Loucy (cell line): ENCODE data around the gene EHD2.

Experiments
- H2AFZ ChIP-seq: fragments of 200-600 bp; sonication (generic); 2 replicates; pipeline ENCODE4 v1.6.0; 2016; ENCODE audit warnings: antibody characterized with exemption, mild to moderate bottlenecking, low read length, moderate library complexity
- H3F3A ChIP-seq: fragments of 200-600 bp; 2 replicates; pipeline ENCODE4 v1.6.0; 2016; ENCODE audit warnings: antibody characterized with exemption, low read depth, mild to moderate bottlenecking
- H3K27me3 ChIP-seq: fragments of 200-600 bp; sonication (generic); 2 replicates; pipeline ENCODE4 v1.6.1; 2014; ENCODE audit warnings: low read length, mild to moderate bottlenecking; ENCODE audit not compliant: insufficient read depth, poor library complexity, severe bottlenecking
- H3K36me3 ChIP-seq: fragments of 200-600 bp; sonication (generic); 2 replicates; pipeline ENCODE4 v1.6.1; 2016; ENCODE audit warnings: low read length; ENCODE audit not compliant: insufficient read depth
- H3K4me1 ChIP-seq: fragments of 200-600 bp; sonication (generic); 2 replicates; pipeline ENCODE4 v1.5.1; 2014; ENCODE audit warnings: low read length, mild to moderate bottlenecking; ENCODE audit not compliant: insufficient read depth, poor library complexity, severe bottlenecking
- H3K4me2 ChIP-seq: fragments of 200-600 bp; sonication (generic); 2 replicates; pipeline ENCODE4 v1.6.0; 2014; ENCODE audit warnings: antibody characterized with exemption, low read length, low read depth, mild to moderate bottlenecking; ENCODE audit not compliant: poor library complexity, severe bottlenecking
- H3K4me3 ChIP-seq: fragments of 200-600 bp; sonication (generic); 2 replicates; pipeline ENCODE4 v1.5.1; 2014; ENCODE audit warnings: low read length, mild to moderate bottlenecking, mixed read lengths; ENCODE audit not compliant: poor library complexity, severe bottlenecking
- H3K79me2 ChIP-seq: fragments of 200-600 bp; sonication (generic); 2 replicates; pipeline ENCODE4 v1.6.1; 2014; ENCODE audit warnings: low read length; ENCODE audit not compliant: insufficient read depth
- H3K9ac ChIP-seq: fragments of 200-600 bp; sonication (generic); 2 replicates; pipeline ENCODE4 v1.6.0; 2014; ENCODE audit warnings: mild to moderate bottlenecking, low read depth, low read length, moderate library complexity; ENCODE audit not compliant: poor library complexity, severe bottlenecking
- H3K9me2 ChIP-seq: fragments of 200-600 bp; sonication (generic); replicated peaks from 2 replicates; pipeline ENCODE4 v1.6.1; 2016; ENCODE audit warnings: low read depth, low read length, mixed read lengths
- H3K9me3 ChIP-seq: fragments of 200-600 bp; sonication (generic); 2 replicates; pipeline ENCODE4 v1.6.1; 2014; ENCODE audit warnings: mild to moderate bottlenecking, antibody characterized with exemption, low read length, low read depth; ENCODE audit not compliant: insufficient read depth
- H4K20me1 ChIP-seq: fragments of 200-600 bp; sonication (generic); 2 replicates; pipeline ENCODE4 v1.6.0; 2014; ENCODE audit warnings: antibody characterized with exemption, low read length, mild to moderate bottlenecking; ENCODE audit not compliant: insufficient read depth, poor library complexity, severe bottlenecking
- CTCF ChIP-seq: fragments of 200-600 bp; sonication (generic); conservative IDR thresholded peaks from 2 replicates; pipeline ENCODE4 v1.5.1; 2014; ENCODE audit warnings: mild to moderate bottlenecking, antibody characterized with exemption, low read length
- EZH2phosphoT487 ChIP-seq: fragments of 200-600 bp; IDR thresholded peaks from 2 replicates; pipeline ENCODE4 v1.6.1; 2018; ENCODE audit warnings: antibody characterized with exemption, mild to moderate bottlenecking, moderate library complexity, borderline replicate concordance

Gene EHD2

GRCh38 chr19:47735131-47735530, 21.9 kb downstream of the EHD2 start:
- no peak overlapping the region for H2AFZ ChIP-seq
- H3K79me2 ChIP-seq = no peaks in the 10 kb centered on the region
- H4K20me1 ChIP-seq = no peaks in the 10 kb centered on the region
- no peak overlapping the region for H3K9ac ChIP-seq
- no peak for TF ChIP-seq EZH2phosphoT487
- TF ChIP-seq CTCF = no peak
- no peaks in the 10 kb centered on the region for H3K36me3 ChIP-seq
- no peaks in the 10 kb centered on the region for H3K9me3 ChIP-seq
- H3K4me3 ChIP-seq = no peak overlapping the region
- no peaks in the 10 kb centered on the region for H3F3A ChIP-seq
- H3K9me2 ChIP-seq = no peaks in the 10 kb centered on the region
- H3K4me1 ChIP-seq = peaks cover 8% of the 10 kb centered on the region
- H3K27me3 ChIP-seq = no peaks in the 10 kb centered on the region
- no peak overlapping the region for H3K4me2 ChIP-seq

- Histone ChIP-seq H3K9ac (no peak overlapping the region), H4K20me1 (peaks cover 3% of the 10 kb centered on the region), H3K4me3 (no peak overlapping the region), H3K36me3 (no peaks in the 10 kb centered on the region), H3K4me2 (no peak overlapping the region), H2AFZ (no peak overlapping the region), H3F3A (no peaks in the 10 kb centered on the region), H3K79me2 (peaks cover 3% of the 10 kb centered on the region), H3K9me3 (no peaks in the 10 kb centered on the region), H3K4me1 (peaks cover 5% of the 10 kb centered on the region), H3K9me2 (no peaks in the 10 kb centered on the region; the same call in 1 of the 2 replicates), H3K27me3 (no peaks in the 10 kb centered on the region)
- TF ChIP-seq CTCF (no peak), EZH2phosphoT487 (no peak)
These were observed 27.8 kb downstream of the EHD2 start for GRCh38 chr19:47740866-47741519.

- Histone ChIP-seq H3K9me2 (no peaks in the 10 kb centered on the region; the same call in 1 of the 2 replicates), H3K27me3 (no peaks in the 10 kb centered on the region), H3K9me3 (no peaks in the 10 kb centered on the region), H3K4me1 (peaks cover 8% of the 10 kb centered on the region), H3K79me2 (peaks cover 10% of the 10 kb centered on the region), H2AFZ (no peak overlapping the region), H3F3A (no peaks in the 10 kb centered on the region), H3K4me2 (no peak overlapping the region), H4K20me1 (peaks cover 8% of the 10 kb centered on the region), H3K4me3 (no peak overlapping the region), H3K9ac (no peak overlapping the region), H3K36me3 (no peaks in the 10 kb centered on the region)
- TF ChIP-seq CTCF = no peak
- no peak for TF ChIP-seq EZH2phosphoT487
These were observed 28.4 kb downstream of the EHD2 start for GRCh38 chr19:47741544-47742140.
